ENCODE measurements around the gene FRMD1. TPM values are rescaled to one million over a fixed set of nuclear protein-coding genes. Genes with fewer than 3 reads are reported as not detected.

Gene FRMD1
- total and polyA plus RNA-seq, 3 experiments from 2014 or later: not detected

GRCh38 chr6:168116438-168116974, 37.5 kb upstream of the FRMD1 start:
- CTCF ChIA-PET: no interaction called here
- no peak overlapping the region for H3K27ac ChIP-seq (ENCODE audit: low read depth, low read length)

GRCh38 chr6:168115748-168116437, 36.9 kb upstream of the FRMD1 start:
- H3K27ac ChIP-seq (ENCODE audit: low read depth, low read length): no peak overlapping the region
- H3K4me1 ChIP-seq (ENCODE audit: insufficient read depth, low read length): no peaks in the 10 kb centered on the region
- ChIA-PET CTCF (no interaction called here), POLR2A (no interaction called here)
- Mint-ChIP-seq H3K27me3 (peaks cover 0 to 1% of the 10 kb centered on the region in 2 donors), H3K36me3 (no peaks in the 10 kb centered on the region), H3K27ac (no peak overlapping the region), H3K9me3 (peaks cover 0 to 4% (median 0%) of the 10 kb centered on the region in 5 donors), H3K4me3 (no peak overlapping the region), H3K4me1 (no peaks in the 10 kb centered on the region)
- H3K27me3 ChIP-seq (ENCODE audit: insufficient read depth, low read length, poor library complexity, severe bottlenecking): no peaks in the 10 kb centered on the region
- H3K4me3 ChIP-seq (ENCODE audit: low read length): no peak overlapping the region
- no peak for DNase-seq
- no peaks in the 10 kb centered on the region for H3K9me3 ChIP-seq (ENCODE audit: low read length)
- H3K36me3 ChIP-seq (ENCODE audit: insufficient read depth, low read length): no peaks in the 10 kb centered on the region

More at GRCh38 chr6:168116438-168116974, 37.5 kb upstream of the FRMD1 start:
- H3K27me3 Mint-ChIP-seq: peaks cover 0 to 1% of the 10 kb centered on the region in 2 donors
- POLR2A ChIA-PET: no interaction called here
- H3K4me1 Mint-ChIP-seq: no peaks in the 10 kb centered on the region
- no peak for DNase-seq
- no peaks in the 10 kb centered on the region for H3K9me3 ChIP-seq (ENCODE audit: low read length)
- H3K4me3 ChIP-seq (ENCODE audit: low read length): no peak overlapping the region
- H3K36me3 Mint-ChIP-seq: no peaks in the 10 kb centered on the region
- no peaks in the 10 kb centered on the region for H3K27me3 ChIP-seq (ENCODE audit: insufficient read depth, low read length, poor library complexity, severe bottlenecking)
- no peaks in the 10 kb centered on the region for H3K36me3 ChIP-seq (ENCODE audit: insufficient read depth, low read length)
- H3K27ac Mint-ChIP-seq: no peak overlapping the region
- H3K4me1 ChIP-seq (ENCODE audit: insufficient read depth, low read length): no peaks in the 10 kb centered on the region
- no peak overlapping the region for H3K4me3 Mint-ChIP-seq
- peaks cover 0 to 6% (median 0%) of the 10 kb centered on the region in 5 donors for H3K9me3 Mint-ChIP-seq

GRCh38 chr6:168113226-168113625, 34.2 kb upstream of the FRMD1 start:
- Histone ChIP-seq H3K36me3 (ENCODE audit: insufficient read depth, low read length) (no peaks in the 10 kb centered on the region), H3K27ac (ENCODE audit: low read depth, low read length) (no peak overlapping the region), H3K27me3 (ENCODE audit: insufficient read depth, low read length, poor library complexity, severe bottlenecking) (no peaks in the 10 kb centered on the region), H3K9me3 (ENCODE audit: low read length) (no peaks in the 10 kb centered on the region), H3K4me1 (ENCODE audit: insufficient read depth, low read length) (no peaks in the 10 kb centered on the region), H3K4me3 (ENCODE audit: low read length) (no peak overlapping the region)
- Mint-ChIP-seq H3K27ac (no peak overlapping the region), H3K9me3 (peaks cover 0 to 2% (median 0%) of the 10 kb centered on the region in 5 donors), H3K27me3 (peaks cover 0 to 1% of the 10 kb centered on the region in 2 donors), H3K36me3 (no peaks in the 10 kb centered on the region), H3K4me1 (no peaks in the 10 kb centered on the region), H3K4me3 (no peak overlapping the region)
- DNase-seq: no peak
- ChIA-PET POLR2A (no interaction called here), CTCF (no interaction called here)

- H3K4me3 ChIP-seq (ENCODE audit: low read length): no peak overlapping the region
- H3K27ac ChIP-seq (ENCODE audit: low read depth, low read length): no peak overlapping the region
- peaks cover 0 to 2% (median 0%) of the 10 kb centered on the region in 5 donors for H3K9me3 Mint-ChIP-seq
- no peaks in the 10 kb centered on the region for H3K36me3 ChIP-seq (ENCODE audit: insufficient read depth, low read length)
- no peak overlapping the region for H3K27ac Mint-ChIP-seq
- POLR2A ChIA-PET: no interaction called here
- H3K4me3 Mint-ChIP-seq: no peak overlapping the region
- H3K4me1 Mint-ChIP-seq: no peaks in the 10 kb centered on the region
- H3K27me3 Mint-ChIP-seq: peaks cover 0 to 3% of the 10 kb centered on the region in 2 donors
- no peaks in the 10 kb centered on the region for H3K4me1 ChIP-seq (ENCODE audit: insufficient read depth, low read length)
- no peaks in the 10 kb centered on the region for H3K9me3 ChIP-seq (ENCODE audit: low read length)
- H3K27me3 ChIP-seq (ENCODE audit: insufficient read depth, low read length, poor library complexity, severe bottlenecking): no peaks in the 10 kb centered on the region
- CTCF ChIA-PET: no interaction called here
- no peaks in the 10 kb centered on the region for H3K36me3 Mint-ChIP-seq
- DNase-seq: peak in 1 of 5 donors; percentile 26
Measured at GRCh38 chr6:168111911-168112310, 32.9 kb upstream of the FRMD1 start.

GRCh38 chr6:168110437-168110836, 31.4 kb upstream of the FRMD1 start:
- Histone ChIP-seq H3K4me1 (ENCODE audit: insufficient read depth, low read length) (no peaks in the 10 kb centered on the region), H3K4me3 (ENCODE audit: low read length) (no peak overlapping the region), H3K9me3 (ENCODE audit: low read length) (no peaks in the 10 kb centered on the region), H3K27me3 (ENCODE audit: insufficient read depth, low read length, poor library complexity, severe bottlenecking) (no peaks in the 10 kb centered on the region), H3K27ac (ENCODE audit: low read depth, low read length) (no peak overlapping the region), H3K36me3 (ENCODE audit: insufficient read depth, low read length) (no peaks in the 10 kb centered on the region)
- Mint-ChIP-seq H3K27me3 (peaks cover 7 to 8% of the 10 kb centered on the region in 2 donors), H3K27ac (no peak overlapping the region), H3K36me3 (no peaks in the 10 kb centered on the region), H3K4me3 (no peak overlapping the region), H3K9me3 (peaks cover 0 to 1% (median 0%) of the 10 kb centered on the region in 5 donors), H3K4me1 (no peaks in the 10 kb centered on the region)
- no peak for DNase-seq
- ChIA-PET POLR2A (no interaction called here), CTCF (interaction anchor here (1.0 kb wide), 1 partner anchor 8 kb away, joined by 4 read pairs; no protein-coding TSS in a partner anchor)

GRCh38 chr6:168109171-168109570, 30.2 kb upstream of the FRMD1 start:
- CTCF ChIA-PET: interaction anchor here (1.0 kb wide), 1 partner anchor 10 kb away, joined by 4 read pairs; no protein-coding TSS in a partner anchor

GRCh38 chr6:168107191-168107983, 28.4 kb upstream of the FRMD1 start:
- Histone ChIP-seq H3K9me3 (ENCODE audit: low read length) (no peaks in the 10 kb centered on the region), H3K4me3 (ENCODE audit: low read length) (no peak overlapping the region), H3K27me3 (ENCODE audit: insufficient read depth, low read length, poor library complexity, severe bottlenecking) (no peaks in the 10 kb centered on the region), H3K4me1 (ENCODE audit: insufficient read depth, low read length) (no peaks in the 10 kb centered on the region), H3K36me3 (ENCODE audit: insufficient read depth, low read length) (no peaks in the 10 kb centered on the region), H3K27ac (ENCODE audit: low read depth, low read length) (no peak overlapping the region)
- POLR2A ChIA-PET: no interaction called here
- peak in 1 of 5 donors; percentile 29 for DNase-seq
- Mint-ChIP-seq H3K36me3 (no peaks in the 10 kb centered on the region), H3K4me1 (no peaks in the 10 kb centered on the region), H3K27me3 (peaks cover 23 to 25% of the 10 kb centered on the region in 2 donors), H3K27ac (no peak overlapping the region), H3K4me3 (no peak overlapping the region), H3K9me3 (peaks cover 0 to 2% (median 0%) of the 10 kb centered on the region in 5 donors)
- CTCF ChIA-PET: no interaction called here

More at GRCh38 chr6:168109171-168109570, 30.2 kb upstream of the FRMD1 start:
- Mint-ChIP-seq H3K4me1 (no peaks in the 10 kb centered on the region), H3K4me3 (no peak overlapping the region), H3K27ac (no peak overlapping the region), H3K9me3 (peaks cover 0 to 1% (median 0%) of the 10 kb centered on the region in 5 donors), H3K27me3 (peaks cover 15 to 16% of the 10 kb centered on the region in 2 donors), H3K36me3 (no peaks in the 10 kb centered on the region)
- no peak overlapping the region for H3K4me3 ChIP-seq (ENCODE audit: low read length)
- H3K27me3 ChIP-seq (ENCODE audit: insufficient read depth, low read length, poor library complexity, severe bottlenecking): no peaks in the 10 kb centered on the region
- no peaks in the 10 kb centered on the region for H3K36me3 ChIP-seq (ENCODE audit: insufficient read depth, low read length)
- POLR2A ChIA-PET: no interaction called here
- no peak overlapping the region for H3K27ac ChIP-seq (ENCODE audit: low read depth, low read length)
- no peaks in the 10 kb centered on the region for H3K9me3 ChIP-seq (ENCODE audit: low read length)
- no peak for DNase-seq
- no peaks in the 10 kb centered on the region for H3K4me1 ChIP-seq (ENCODE audit: insufficient read depth, low read length)

GRCh38 chr6:168106633-168107005, 27.6 kb upstream of the FRMD1 start:
- no peak overlapping the region for H3K4me3 Mint-ChIP-seq
- no peak for DNase-seq
- ChIA-PET POLR2A (no interaction called here), CTCF (no interaction called here)
- H3K36me3 Mint-ChIP-seq: no peaks in the 10 kb centered on the region
- Histone ChIP-seq H3K36me3 (ENCODE audit: insufficient read depth, low read length) (no peaks in the 10 kb centered on the region), H3K4me1 (ENCODE audit: insufficient read depth, low read length) (no peaks in the 10 kb centered on the region), H3K4me3 (ENCODE audit: low read length) (no peak overlapping the region), H3K27ac (ENCODE audit: low read depth, low read length) (no peak overlapping the region), H3K9me3 (ENCODE audit: low read length) (no peaks in the 10 kb centered on the region), H3K27me3 (ENCODE audit: insufficient read depth, low read length, poor library complexity, severe bottlenecking) (no peaks in the 10 kb centered on the region)
- H3K27ac Mint-ChIP-seq: no peak overlapping the region
- peaks cover 0 to 2% (median 0%) of the 10 kb centered on the region in 5 donors for H3K9me3 Mint-ChIP-seq
- no peaks in the 10 kb centered on the region for H3K4me1 Mint-ChIP-seq
- peaks cover 25 to 31% of the 10 kb centered on the region in 2 donors for H3K27me3 Mint-ChIP-seq

All from CD8-positive, alpha-beta memory T cell (primary cell).